GM21390 (cell line): Measurements from ENCODE around the gene FMNL1.

Experiments
- ATAC-seq: cut with Tn5 transposase; IDR thresholded peaks from one replicate; pipeline ENCODE4 v1.9.1; 2021; ENCODE audit not compliant: unreplicated experiment

The FMNL1 gene

GRCh38 chr17:45277216-45277849 lies 55.6 kb downstream of the FMNL1 start:
- ATAC-seq = no peak

GRCh38 chr17:45277992-45278391 lies 56.3 kb downstream of the FMNL1 start:
- no peak for ATAC-seq

GRCh38 chr17:45279898-45280297 lies 58.2 kb downstream of the FMNL1 start:
- no peak for ATAC-seq

GRCh38 chr17:45282683-45283644 lies 61.3 kb downstream of the FMNL1 start:
- ATAC-seq = no peak

GRCh38 chr17:45283711-45284110 lies 62.0 kb downstream of the FMNL1 start:
- ATAC-seq = no peak

- no peak for ATAC-seq
These were observed 62.8 kb downstream of the FMNL1 start for GRCh38 chr17:45284176-45285140.

GRCh38 chr17:45286286-45286685 lies 64.6 kb downstream of the FMNL1 start:
- no peak for ATAC-seq

- no peak for ATAC-seq
These were observed 66.1 kb downstream of the FMNL1 start for GRCh38 chr17:45287526-45288500.

- ATAC-seq = no peak
These were observed 67.1 kb downstream of the FMNL1 start for GRCh38 chr17:45288825-45289224.

- no peak for ATAC-seq
These were observed 67.9 kb downstream of the FMNL1 start for GRCh38 chr17:45289301-45290268.

GRCh38 chr17:45290269-45290765 lies 68.6 kb downstream of the FMNL1 start:
- ATAC-seq = no peak

GRCh38 chr17:45291171-45291805 lies 69.6 kb downstream of the FMNL1 start:
- ATAC-seq = no peak

GRCh38 chr17:45292696-45293412 lies 71.2 kb downstream of the FMNL1 start:
- no peak for ATAC-seq

GRCh38 chr17:45293413-45294211 lies 71.9 kb downstream of the FMNL1 start:
- ATAC-seq = no peak

- ATAC-seq = no peak
These were observed 72.8 kb downstream of the FMNL1 start for GRCh38 chr17:45294506-45294905.

GRCh38 chr17:45296003-45296832 lies 74.5 kb downstream of the FMNL1 start:
- no peak for ATAC-seq
